Panc1 (cell line): ENCODE results near the gene ANP32B. TPM values are rescaled to one million over a fixed set of nuclear protein-coding genes. Genes with fewer than 3 reads are reported as not detected.

Source experiments
- ATAC-seq: fragments of 200-7000 bp; cut with Tn5 transposase; 2 replicates; pipeline ENCODE4 v1.9.1; 2020; ENCODE audit warnings: mild to moderate bottlenecking, moderate library complexity
- BruUV-seq: library from RNA; stranded (reverse); fragments of 400-500 nt; replicated peaks from 2 replicates; lab custom pipeline; 2021; lab: Mats Ljungman, UMichigan
- CTCF ChIA-PET: fragments of 300-600 bp; sonication (Branson Sonifier 250); formaldehyde crosslinking; loops from one replicate; lab custom pipeline; 2022; ENCODE audit warnings: antibody characterized with exemption; lab: Charles Lee
- POLR2A ChIA-PET: fragments of 300-600 bp; sonication (Branson Sonifier 250); formaldehyde crosslinking; loops from one replicate; lab custom pipeline; 2022; ENCODE audit warnings: antibody characterized with exemption; lab: Charles Lee
- DNase-seq: peaks from one replicate; pipeline ENCODE4 v3.0.0-alpha.2; 2010; ENCODE audit warnings: low read depth, low spot score
- H3K27ac ChIP-seq: 2 replicates; pipeline ENCODE4 v1.5.1; 2011; ENCODE audit warnings: mild to moderate bottlenecking, low read length, inconsistent platforms
- H3K27me3 ChIP-seq: fragments of 200-500 bp; sonication (Bioruptor generic); 2 replicates; pipeline ENCODE4 v1.6.0; 2014; ENCODE audit warnings: low read length, inconsistent platforms; ENCODE audit not compliant: control insufficient read depth, insufficient read depth
- H3K36me3 ChIP-seq: fragments of 200-500 bp; sonication (Bioruptor generic); 2 replicates; pipeline ENCODE4 v1.5.1; 2014; ENCODE audit warnings: inconsistent platforms, mild to moderate bottlenecking, low read length, moderate library complexity; ENCODE audit not compliant: control insufficient read depth, insufficient read depth
- H3K4me1 ChIP-seq: 2 replicates; pipeline ENCODE4 v1.5.1; 2011; ENCODE audit warnings: inconsistent platforms, mild to moderate bottlenecking, low read length, moderate library complexity; ENCODE audit not compliant: control insufficient read depth, insufficient read depth
- H3K4me3 ChIP-seq, 2 experiments: 2 replicates each; pipeline ENCODE4 v1.5.1; 2011 to 2012; ENCODE audit warnings: low read depth in 2 of 2, low read length in 2 of 2, mild to moderate bottlenecking in 2 of 2, inconsistent platforms in 1 of 2, moderate library complexity in 1 of 2
- H3K9me3 ChIP-seq: fragments of 200-500 bp; sonication (Bioruptor generic); 2 replicates; pipeline ENCODE4 v1.5.1; 2014; ENCODE audit warnings: low read depth, mild to moderate bottlenecking, inconsistent platforms, low read length, moderate library complexity; ENCODE audit not compliant: control insufficient read depth, insufficient read depth
- CTCF ChIP-seq: fragments of 450-650 bp; IDR thresholded peaks from 2 replicates; pipeline ENCODE4 v1.5.1; 2017; ENCODE audit warnings: mild to moderate bottlenecking
- POLR2AphosphoS5 ChIP-seq: IDR thresholded peaks from 2 replicates; pipeline ENCODE4 v1.6.1; 2012; ENCODE audit warnings: mild to moderate bottlenecking, low read depth, low read length, moderate library complexity
- REST ChIP-seq, 2 experiments: IDR thresholded peaks; 2 replicates each; pipeline ENCODE4 v1.6.1; 2011 to 2012; ENCODE audit warnings: low read depth in 2 of 2, control low read depth in 1 of 2, low read length in 1 of 2, mild to moderate bottlenecking in 1 of 2, moderate library complexity in 1 of 2; ENCODE audit not compliant: insufficient read depth in 1 of 2
- SIN3A ChIP-seq: IDR thresholded peaks from 2 replicates; pipeline ENCODE4 v1.6.1; 2012; ENCODE audit warnings: low read depth, mild to moderate bottlenecking, low read length, moderate library complexity, borderline replicate concordance; ENCODE audit not compliant: insufficient read depth
- TCF7L2 ChIP-seq: IDR thresholded peaks from 2 replicates; pipeline ENCODE4 v1.6.1; 2011; ENCODE audit warnings: mild to moderate bottlenecking, low read depth, low read length, inconsistent platforms
- in situ Hi-C: cut with HindIII; loops from 2 replicates; pipeline ENCODE4 v1.10.0; 2016; ENCODE audit warnings: low sequenced_read_pairs, low pct_unique_long_range_greater_than_20kb
- intact Hi-C: fragments of 100-400 bp; cut with micrococcal nuclease; formaldehyde crosslinking; loops from one replicate; pipeline ENCODE4 v1.10.0; 2022; ENCODE audit not compliant: unreplicated experiment
- total RNA-seq: library from RNA; stranded (reverse); gene quantifications from one replicate; pipeline ENCODE4 v1.2.1, GENCODE V29; 2021; ENCODE audit not compliant: unreplicated experiment

Gene ANP32B
- total RNA-seq, 1 experiment from 2014 or later: 109 TPM

GRCh38 chr9:97964901-97965300, 18.2 kb upstream of the ANP32B start:
- CTCF ChIA-PET: no interaction called here
- no TSS peak for BruUV-seq
- POLR2A ChIA-PET: interaction anchor here (0.7 kb wide), 1 partner anchor 133 kb away, joined by 4 read pairs; no protein-coding TSS in a partner anchor
- in situ Hi-C loops: no loop called here
- H3K4me1 ChIP-seq: no peaks in the 10 kb centered on the region
- H3K9me3 ChIP-seq: no peaks in the 10 kb centered on the region
- intact Hi-C loops: no loop called here
- H3K36me3 ChIP-seq: no peaks in the 10 kb centered on the region
- TF ChIP-seq SIN3A: no peak
- no peak for TF ChIP-seq REST (IDR thresholded peaks at IDR 0.05; ENCODE audit: insufficient read depth in 1 of 2, low read depth in 2 of 2, low read length in 1 of 2)
- TF ChIP-seq POLR2AphosphoS5: no peak
- no peak for TF ChIP-seq TCF7L2
- TF ChIP-seq CTCF: no peak
- no peak for DNase-seq
- ATAC-seq: no peak
- H3K4me3 ChIP-seq: no peak overlapping the region
- H3K27me3 ChIP-seq: no peaks in the 10 kb centered on the region
- H3K27ac ChIP-seq: no peak overlapping the region

GRCh38 chr9:97966493-97966892, 16.6 kb upstream of the ANP32B start:
- Histone ChIP-seq H3K9me3 (no peaks in the 10 kb centered on the region), H3K27me3 (no peaks in the 10 kb centered on the region), H3K36me3 (no peaks in the 10 kb centered on the region), H3K4me3 (no peak overlapping the region), H3K27ac (no peak overlapping the region), H3K4me1 (no peaks in the 10 kb centered on the region)
- intact Hi-C loops: no loop called here
- CTCF ChIA-PET: no interaction called here
- in situ Hi-C loops: no loop called here
- ATAC-seq (no peak), DNase-seq (no peak)
- POLR2A ChIA-PET: no interaction called here
- BruUV-seq: no TSS peak
- no peak for TF ChIP-seq SIN3A
- TF ChIP-seq TCF7L2: no peak
- TF ChIP-seq CTCF: no peak
- no peak for TF ChIP-seq POLR2AphosphoS5
- no peak for TF ChIP-seq REST (IDR thresholded peaks at IDR 0.05; ENCODE audit: insufficient read depth in 1 of 2, low read depth in 2 of 2, low read length in 1 of 2)
